ENCODE data around the gene OR1E1. TPM values are rescaled to one million over a fixed set of nuclear protein-coding genes. Genes with fewer than 3 reads are reported as not detected.
"Not testable (repeated sequence)": the region's sequence is repeated elsewhere in the genome, so short reads cannot be mapped to it uniquely, and the experiment has no call there.

The OR1E1 gene
- polyA plus RNA-seq, 1 of the 3 experiments (the other 2 are of a cell fraction), result not detected

DNA sequence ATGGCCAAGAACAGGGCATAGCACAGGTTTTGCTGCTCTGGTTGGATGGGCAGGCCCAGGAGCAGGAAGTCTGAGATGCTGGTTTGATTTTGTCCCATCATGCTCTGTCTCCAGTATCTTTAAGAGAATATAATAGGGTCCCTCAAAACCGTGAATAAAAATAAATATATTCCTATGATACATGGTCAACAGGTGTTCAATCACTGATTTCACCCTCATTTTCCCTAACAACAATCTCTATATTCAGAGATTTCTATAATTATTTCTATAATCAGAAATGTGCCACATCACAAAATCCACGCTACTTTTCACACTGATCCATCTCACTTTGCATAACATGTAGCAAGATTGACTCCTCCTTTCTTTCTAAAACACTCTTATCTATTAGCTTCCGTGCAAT, 35.5 kb upstream of the OR1E1 start, which contains the start of gene OR1E2:
Gene OR1E2, minus strand, starts transcription at position 101 of the 400 bp plus-strand sequence. Its CDS starts 0 bp downstream, at position 101.
- DNase-seq, result no peak
- H3K27ac ChIP-seq (ENCODE audit: low read depth in 2 of 2, low read length in 1 of 2), result no peak within 1 kb of the TSS
- H3K9me3 ChIP-seq, result no peaks in the 10 kb centered on the region
- H3K9me2 ChIP-seq, result no peaks in the 10 kb centered on the region
- no peaks in the 10 kb centered on the region for H3K36me3 ChIP-seq (replicated peaks in 1 of 2; ENCODE audit: control insufficient read depth in 1 of 2, insufficient read depth in 2 of 2, low read length in 1 of 2)
- H3K27me3 ChIP-seq (ENCODE audit: insufficient read depth), result no peaks in the 10 kb centered on the region
- H3K4me1 ChIP-seq (ENCODE audit: control insufficient read depth in 1 of 2, insufficient read depth in 2 of 2, low read depth in 1 of 2, low read length in 1 of 2), result no peaks in the 10 kb centered on the region
- POLR2A ChIA-PET, result no interaction called here
- H3K9ac ChIP-seq, result no peak within 1 kb of the TSS
- no peak for TF ChIP-seq TCF12 (IDR thresholded peaks at IDR 0.05)
- no peaks in the 10 kb centered on the region for H4K20me1 ChIP-seq (ENCODE audit: insufficient read depth)
- H3K4me3 ChIP-seq (ENCODE audit: low read depth in 2 of 2, low read length in 1 of 2), result no peak within 1 kb of the TSS
- H3K4me2 ChIP-seq, result no peak within 1 kb of the TSS
- 2% methylated on average over 3 of the region's 3 CpGs for WGBS (ENCODE audit: low lambda C conversion rate)
- no peaks in the 10 kb centered on the region for H3F3A ChIP-seq (replicated peaks; ENCODE audit: insufficient read depth)
- H3K79me2 ChIP-seq (ENCODE audit: insufficient read depth), result no peaks in the 10 kb centered on the region
- CTCF ChIA-PET, result no interaction called here
- no peak within 1 kb of the TSS for H2AFZ ChIP-seq (ENCODE audit: low read depth)

DNA sequence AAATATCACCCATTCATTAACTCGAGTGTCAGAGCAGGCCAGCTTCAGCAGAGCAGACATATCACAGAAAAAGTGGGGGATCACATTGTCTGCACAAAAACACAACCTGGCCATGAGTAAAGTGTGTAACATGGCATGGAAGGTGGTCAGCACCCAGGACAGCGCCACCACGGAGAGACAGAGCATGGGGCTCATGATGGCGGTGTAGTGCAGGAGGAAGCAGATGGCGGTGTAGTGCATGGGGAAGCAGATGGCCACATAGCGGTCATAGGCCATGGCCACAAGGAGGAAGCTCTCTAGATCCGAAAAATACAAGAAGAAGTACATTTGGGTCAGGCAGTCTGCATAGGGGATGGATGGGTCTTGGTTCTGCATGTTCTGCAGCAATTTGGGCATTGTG, 35.0 kb upstream of the OR1E1 start:
- H3F3A ChIP-seq (replicated peaks; ENCODE audit: insufficient read depth); H3K79me2 ChIP-seq (ENCODE audit: insufficient read depth); H3K4me3 ChIP-seq (ENCODE audit: low read depth in 2 of 2, low read length in 1 of 2); H3K27me3 ChIP-seq (ENCODE audit: insufficient read depth); H3K4me2 ChIP-seq; DNase-seq; H3K9me2 ChIP-seq; H3K36me3 ChIP-seq (replicated peaks in 1 of 2; ENCODE audit: control insufficient read depth in 1 of 2, insufficient read depth in 2 of 2, low read length in 1 of 2); POLR2A ChIA-PET; H3K9ac ChIP-seq; H2AFZ ChIP-seq (ENCODE audit: low read depth); H4K20me1 ChIP-seq (ENCODE audit: insufficient read depth); CTCF ChIA-PET; H3K4me1 ChIP-seq (ENCODE audit: control insufficient read depth in 1 of 2, insufficient read depth in 2 of 2, low read depth in 1 of 2, low read length in 1 of 2); H3K9me3 ChIP-seq; H3K27ac ChIP-seq (ENCODE audit: low read depth in 2 of 2, low read length in 1 of 2): not testable (repeated sequence)
- TF ChIP-seq, protein P1, sequence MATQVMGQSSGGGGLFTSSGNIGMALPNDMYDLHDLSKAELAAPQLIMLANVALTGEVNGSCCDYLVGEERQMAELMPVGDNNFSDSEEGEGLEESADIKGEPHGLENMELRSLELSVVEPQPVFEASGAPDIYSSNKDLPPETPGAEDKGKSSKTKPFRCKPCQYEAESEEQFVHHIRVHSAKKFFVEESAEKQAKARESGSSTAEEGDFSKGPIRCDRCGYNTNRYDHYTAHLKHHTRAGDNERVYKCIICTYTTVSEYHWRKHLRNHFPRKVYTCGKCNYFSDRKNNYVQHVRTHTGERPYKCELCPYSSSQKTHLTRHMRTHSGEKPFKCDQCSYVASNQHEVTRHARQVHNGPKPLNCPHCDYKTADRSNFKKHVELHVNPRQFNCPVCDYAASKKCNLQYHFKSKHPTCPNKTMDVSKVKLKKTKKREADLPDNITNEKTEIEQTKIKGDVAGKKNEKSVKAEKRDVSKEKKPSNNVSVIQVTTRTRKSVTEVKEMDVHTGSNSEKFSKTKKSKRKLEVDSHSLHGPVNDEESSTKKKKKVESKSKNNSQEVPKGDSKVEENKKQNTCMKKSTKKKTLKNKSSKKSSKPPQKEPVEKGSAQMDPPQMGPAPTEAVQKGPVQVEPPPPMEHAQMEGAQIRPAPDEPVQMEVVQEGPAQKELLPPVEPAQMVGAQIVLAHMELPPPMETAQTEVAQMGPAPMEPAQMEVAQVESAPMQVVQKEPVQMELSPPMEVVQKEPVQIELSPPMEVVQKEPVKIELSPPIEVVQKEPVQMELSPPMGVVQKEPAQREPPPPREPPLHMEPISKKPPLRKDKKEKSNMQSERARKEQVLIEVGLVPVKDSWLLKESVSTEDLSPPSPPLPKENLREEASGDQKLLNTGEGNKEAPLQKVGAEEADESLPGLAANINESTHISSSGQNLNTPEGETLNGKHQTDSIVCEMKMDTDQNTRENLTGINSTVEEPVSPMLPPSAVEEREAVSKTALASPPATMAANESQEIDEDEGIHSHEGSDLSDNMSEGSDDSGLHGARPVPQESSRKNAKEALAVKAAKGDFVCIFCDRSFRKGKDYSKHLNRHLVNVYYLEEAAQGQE (IDR thresholded peaks at IDR 0.05; ENCODE audit: low read depth, low read length), result peak; percentile 86
- 10% methylated on average over 7 of the region's 7 CpGs for WGBS (ENCODE audit: low lambda C conversion rate)

DNA sequence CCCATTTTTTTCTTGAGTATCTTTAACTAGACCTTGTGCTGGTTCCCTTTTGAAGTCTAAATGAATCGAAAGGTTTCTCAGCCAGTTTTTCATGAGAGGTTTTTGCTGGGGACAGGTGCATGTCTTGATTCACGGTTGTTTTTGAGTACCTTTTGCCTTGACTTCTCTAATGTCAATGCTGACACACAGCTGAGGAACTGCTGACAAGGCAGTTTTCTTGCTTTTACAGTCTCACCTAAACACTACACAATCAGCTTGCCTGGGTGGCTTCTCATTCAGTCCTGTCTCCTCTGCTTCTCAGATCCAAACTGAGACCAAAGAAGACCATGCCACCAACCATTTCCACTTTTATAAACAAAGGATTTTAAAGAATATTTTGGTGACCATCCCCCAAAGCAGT, 20.0 kb upstream of the OR1E1 start:
- 0% methylated on average over 2 of the region's 2 CpGs for WGBS (ENCODE audit: low lambda C conversion rate)
- POLR2A ChIA-PET, result no interaction called here
- TF ChIP-seq, protein P2, sequence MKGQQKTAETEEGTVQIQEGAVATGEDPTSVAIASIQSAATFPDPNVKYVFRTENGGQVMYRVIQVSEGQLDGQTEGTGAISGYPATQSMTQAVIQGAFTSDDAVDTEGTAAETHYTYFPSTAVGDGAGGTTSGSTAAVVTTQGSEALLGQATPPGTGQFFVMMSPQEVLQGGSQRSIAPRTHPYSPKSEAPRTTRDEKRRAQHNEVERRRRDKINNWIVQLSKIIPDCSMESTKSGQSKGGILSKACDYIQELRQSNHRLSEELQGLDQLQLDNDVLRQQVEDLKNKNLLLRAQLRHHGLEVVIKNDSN (IDR thresholded peaks at IDR 0.05; ENCODE audit: borderline replicate concordance, low read depth), result no peak
- no peak for TF ChIP-seq TAF1 (IDR thresholded peaks at IDR 0.05; ENCODE audit: borderline replicate concordance, low read depth, low read length)
- TF ChIP-seq GATA2 (CRISPR knock-in tag; IDR thresholded peaks at IDR 0.05), result no peak
- no peak for TF ChIP-seq MXI1 (IDR thresholded peaks at IDR 0.05; ENCODE audit: low read depth, low read length)
- TF ChIP-seq POLR2AphosphoS5 (IDR thresholded peaks at IDR 0.05; ENCODE audit: low read depth, low read length), result no peak
- TF ChIP-seq, protein P3, sequence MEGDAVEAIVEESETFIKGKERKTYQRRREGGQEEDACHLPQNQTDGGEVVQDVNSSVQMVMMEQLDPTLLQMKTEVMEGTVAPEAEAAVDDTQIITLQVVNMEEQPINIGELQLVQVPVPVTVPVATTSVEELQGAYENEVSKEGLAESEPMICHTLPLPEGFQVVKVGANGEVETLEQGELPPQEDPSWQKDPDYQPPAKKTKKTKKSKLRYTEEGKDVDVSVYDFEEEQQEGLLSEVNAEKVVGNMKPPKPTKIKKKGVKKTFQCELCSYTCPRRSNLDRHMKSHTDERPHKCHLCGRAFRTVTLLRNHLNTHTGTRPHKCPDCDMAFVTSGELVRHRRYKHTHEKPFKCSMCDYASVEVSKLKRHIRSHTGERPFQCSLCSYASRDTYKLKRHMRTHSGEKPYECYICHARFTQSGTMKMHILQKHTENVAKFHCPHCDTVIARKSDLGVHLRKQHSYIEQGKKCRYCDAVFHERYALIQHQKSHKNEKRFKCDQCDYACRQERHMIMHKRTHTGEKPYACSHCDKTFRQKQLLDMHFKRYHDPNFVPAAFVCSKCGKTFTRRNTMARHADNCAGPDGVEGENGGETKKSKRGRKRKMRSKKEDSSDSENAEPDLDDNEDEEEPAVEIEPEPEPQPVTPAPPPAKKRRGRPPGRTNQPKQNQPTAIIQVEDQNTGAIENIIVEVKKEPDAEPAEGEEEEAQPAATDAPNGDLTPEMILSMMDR (IDR thresholded peaks at IDR 0.05), result no peak
- TF ChIP-seq ELF1 (IDR thresholded peaks at IDR 0.05), result no peak
- TF ChIP-seq EZH2phosphoT487 (IDR thresholded peaks at IDR 0.05; ENCODE audit: borderline replicate concordance, low read depth), result no peak
- TF ChIP-seq RFX5 (IDR thresholded peaks at IDR 0.05; ENCODE audit: low read length), result no peak
- TF ChIP-seq, protein P4, sequence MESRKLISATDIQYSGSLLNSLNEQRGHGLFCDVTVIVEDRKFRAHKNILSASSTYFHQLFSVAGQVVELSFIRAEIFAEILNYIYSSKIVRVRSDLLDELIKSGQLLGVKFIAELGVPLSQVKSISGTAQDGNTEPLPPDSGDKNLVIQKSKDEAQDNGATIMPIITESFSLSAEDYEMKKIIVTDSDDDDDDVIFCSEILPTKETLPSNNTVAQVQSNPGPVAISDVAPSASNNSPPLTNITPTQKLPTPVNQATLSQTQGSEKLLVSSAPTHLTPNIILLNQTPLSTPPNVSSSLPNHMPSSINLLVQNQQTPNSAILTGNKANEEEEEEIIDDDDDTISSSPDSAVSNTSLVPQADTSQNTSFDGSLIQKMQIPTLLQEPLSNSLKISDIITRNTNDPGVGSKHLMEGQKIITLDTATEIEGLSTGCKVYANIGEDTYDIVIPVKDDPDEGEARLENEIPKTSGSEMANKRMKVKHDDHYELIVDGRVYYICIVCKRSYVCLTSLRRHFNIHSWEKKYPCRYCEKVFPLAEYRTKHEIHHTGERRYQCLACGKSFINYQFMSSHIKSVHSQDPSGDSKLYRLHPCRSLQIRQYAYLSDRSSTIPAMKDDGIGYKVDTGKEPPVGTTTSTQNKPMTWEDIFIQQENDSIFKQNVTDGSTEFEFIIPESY (IDR thresholded peaks at IDR 0.05; ENCODE audit: borderline replicate concordance, low read depth), result no peak
- no peak for TF ChIP-seq TEAD4 (IDR thresholded peaks at IDR 0.05; ENCODE audit: borderline replicate concordance, insufficient read depth)

More for the DNA sequence above, 20.0 kb upstream of the OR1E1 start:
- H3K36me3 ChIP-seq (replicated peaks in 1 of 2; ENCODE audit: control insufficient read depth in 1 of 2, insufficient read depth in 2 of 2, low read length in 1 of 2), result no peaks in the 10 kb centered on the region
- CTCF ChIA-PET, result no interaction called here
- no peaks in the 10 kb centered on the region for H3F3A ChIP-seq (replicated peaks; ENCODE audit: insufficient read depth)
- no peaks in the 10 kb centered on the region for H3K4me1 ChIP-seq (ENCODE audit: control insufficient read depth in 1 of 2, insufficient read depth in 2 of 2, low read depth in 1 of 2, low read length in 1 of 2)
- no peak overlapping the region for H3K4me3 ChIP-seq (ENCODE audit: low read depth in 2 of 2, low read length in 1 of 2)
- H2AFZ ChIP-seq (ENCODE audit: low read depth), result no peak overlapping the region
- no peaks in the 10 kb centered on the region for H3K79me2 ChIP-seq (ENCODE audit: insufficient read depth)
- DNase-seq, result no peak
- H3K9ac ChIP-seq, result no peak overlapping the region
- H3K9me2 ChIP-seq, result no peaks in the 10 kb centered on the region
- no peak overlapping the region for H3K4me2 ChIP-seq
- no peaks in the 10 kb centered on the region; the same call in 1 of the 2 replicates for H3K27me3 ChIP-seq (ENCODE audit: insufficient read depth)
- no peaks in the 10 kb centered on the region for H3K9me3 ChIP-seq
- no peaks in the 10 kb centered on the region for H4K20me1 ChIP-seq (ENCODE audit: insufficient read depth)
- H3K27ac ChIP-seq (ENCODE audit: low read depth in 2 of 2, low read length in 1 of 2), result no peak overlapping the region
